Activated effector memory CD4-positive, alpha-beta T cell treated with anti-CD3 and anti-CD28 coated beads, Interleukin-2, amount 50 U/mL, for 16 hours (primary cell): Measurements from ENCODE around the gene ITPR2.
"Not testable (repeated sequence)": the region's sequence is repeated elsewhere in the genome, so short reads cannot be mapped to it uniquely, and the experiment has no call there.

Source experiments
- DNase-seq: peaks from one replicate; pipeline ENCODE4 v3.0.0-alpha.2; 2020

Gene ITPR2

GRCh38 chr12:26848156-26848825 lies 15.3 kb upstream of the ITPR2 start:
- no peak for DNase-seq

DNA sequence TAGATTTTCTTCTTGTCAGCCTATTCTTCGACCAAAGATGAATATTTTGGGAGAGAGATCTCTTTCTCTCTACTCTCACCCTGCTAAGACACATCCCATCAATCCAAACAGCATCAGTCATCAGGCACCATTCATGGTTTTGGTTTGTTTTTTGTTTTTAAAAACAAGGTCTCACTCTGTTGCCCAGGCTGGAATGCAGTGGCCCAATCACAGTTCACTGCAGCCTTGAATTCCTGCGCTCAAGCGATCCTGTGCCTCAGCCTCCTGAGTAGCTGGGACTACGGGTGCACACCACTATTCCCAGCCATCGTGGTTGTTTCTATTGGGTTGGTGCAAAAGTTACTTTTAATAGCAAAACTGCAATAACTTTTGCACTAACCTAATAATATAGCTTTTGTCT lies 14.4 kb upstream of the ITPR2 start:
- DNase-seq = no peak

DNA sequence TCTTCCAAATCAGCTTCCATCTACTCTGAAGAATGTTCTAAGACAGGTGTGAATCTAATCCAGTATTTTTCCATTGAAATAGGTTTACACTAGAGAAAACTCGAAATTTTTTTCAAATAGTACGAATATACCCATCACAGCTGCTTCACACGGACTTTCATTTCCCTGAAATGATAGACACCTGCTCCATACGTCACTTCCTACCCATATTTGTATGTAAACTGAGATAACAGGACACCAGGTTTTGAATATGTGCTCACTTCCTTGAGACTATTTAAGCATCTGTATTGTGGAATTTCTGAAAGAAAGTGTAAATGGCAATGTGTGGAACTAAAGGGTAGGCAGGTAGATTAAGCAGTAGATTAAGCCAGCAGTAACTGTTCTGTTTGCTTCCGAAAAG lies 13.4 kb upstream of the ITPR2 start:
- no peak for DNase-seq

DNA sequence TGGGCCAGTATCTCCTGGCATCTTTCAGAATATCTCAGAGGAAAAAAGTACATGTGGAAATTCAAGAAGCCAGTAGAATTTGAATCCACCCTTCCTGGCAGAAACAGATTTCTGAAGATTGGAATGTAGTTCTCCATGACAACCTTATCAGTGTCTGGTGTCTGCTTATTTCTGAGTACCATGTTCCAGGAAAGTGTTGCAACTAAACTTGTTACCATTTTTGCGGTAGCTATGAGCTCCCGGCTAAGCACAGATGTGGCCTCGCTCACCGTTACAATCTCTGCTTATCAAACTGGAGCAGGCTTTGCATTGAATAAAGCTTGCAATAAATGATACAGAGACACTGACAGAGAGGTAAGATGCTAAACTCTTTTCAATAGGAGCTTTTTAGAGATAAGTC lies 13.0 kb upstream of the ITPR2 start:
- DNase-seq = no peak

- no peak for DNase-seq
Observed at GRCh38 chr12:26845057-26845666, 12.2 kb upstream of the ITPR2 start.

GRCh38 chr12:26843311-26843710 lies 10.3 kb upstream of the ITPR2 start:
- DNase-seq = no peak

DNA sequence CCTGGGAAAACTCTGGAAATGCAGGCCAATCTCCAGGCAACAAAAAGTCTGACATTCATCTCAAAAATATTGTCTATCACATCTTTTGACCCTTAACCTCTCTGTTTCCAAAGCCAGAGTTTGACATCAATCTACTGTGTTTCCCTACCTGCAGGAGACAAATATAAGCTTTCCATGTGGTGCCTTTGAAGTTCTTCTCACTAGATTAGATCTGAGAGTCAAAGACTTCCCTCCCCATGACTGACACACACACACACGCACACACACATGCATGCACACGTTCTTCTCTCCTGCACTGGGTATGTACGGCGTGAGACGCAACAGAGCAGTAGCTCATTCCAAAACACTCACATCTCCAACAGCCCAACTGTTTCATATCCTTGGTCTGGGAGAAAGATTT lies 8.1 kb upstream of the ITPR2 start:
- no peak for DNase-seq

DNA sequence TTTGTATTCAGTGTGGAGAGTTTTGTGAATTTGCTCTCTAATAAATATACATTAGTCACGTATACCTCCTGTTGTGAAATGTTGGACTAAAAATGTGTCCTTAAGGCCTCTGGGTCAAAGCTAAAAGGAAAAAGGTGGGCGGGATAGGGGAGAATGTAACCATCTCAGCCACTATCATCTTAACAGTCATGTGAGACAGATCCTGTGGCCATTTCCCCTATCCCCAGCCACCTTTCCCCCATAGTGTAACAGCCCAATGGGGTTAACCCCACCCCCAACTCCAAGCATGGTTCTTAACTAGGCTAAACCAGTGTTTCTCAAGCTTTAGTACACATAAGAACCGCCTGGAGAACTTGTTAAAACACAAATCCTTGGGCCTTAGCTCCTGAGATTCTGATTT lies 6.5 kb upstream of the ITPR2 start:
- DNase-seq = no peak

GRCh38 chr12:26838888-26839416 lies 6.0 kb upstream of the ITPR2 start:
- DNase-seq = no peak

DNA sequence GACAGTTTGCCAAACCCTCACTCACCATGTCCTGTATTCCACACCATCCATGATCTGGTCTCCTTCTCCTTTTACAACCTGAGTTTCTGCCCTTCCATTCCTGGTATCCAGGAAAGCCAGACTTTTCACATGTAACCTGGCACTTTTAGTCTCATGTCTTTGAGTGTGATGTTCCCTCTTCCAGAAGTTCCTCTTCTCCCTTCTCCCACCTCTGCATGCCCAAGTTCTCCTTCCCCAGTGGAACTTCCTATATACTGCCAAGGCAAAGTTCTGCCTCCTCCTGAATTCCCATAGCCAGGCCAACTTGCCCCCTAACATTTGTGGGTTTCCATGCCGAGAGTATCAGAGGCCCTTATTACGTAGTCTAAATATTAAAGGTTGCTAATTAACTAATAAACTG lies 3.2 kb upstream of the ITPR2 start:
- DNase-seq = no peak

GRCh38 chr12:26834503-26835060 lies 1.6 kb upstream of the ITPR2 start:
- DNase-seq = not testable (repeated sequence)

- peak; percentile 73 for DNase-seq
Observed at GRCh38 chr12:26833743-26834490, 923 bp upstream of the ITPR2 start.

- DNase-seq = peak; percentile 85
Observed at GRCh38 chr12:26831951-26832821, 808 bp downstream of the ITPR2 start.

GRCh38 chr12:26830783-26831551 lies 2.0 kb downstream of the ITPR2 start:
- no peak for DNase-seq

GRCh38 chr12:26830363-26830762 lies 2.6 kb downstream of the ITPR2 start:
- no peak for DNase-seq

DNA sequence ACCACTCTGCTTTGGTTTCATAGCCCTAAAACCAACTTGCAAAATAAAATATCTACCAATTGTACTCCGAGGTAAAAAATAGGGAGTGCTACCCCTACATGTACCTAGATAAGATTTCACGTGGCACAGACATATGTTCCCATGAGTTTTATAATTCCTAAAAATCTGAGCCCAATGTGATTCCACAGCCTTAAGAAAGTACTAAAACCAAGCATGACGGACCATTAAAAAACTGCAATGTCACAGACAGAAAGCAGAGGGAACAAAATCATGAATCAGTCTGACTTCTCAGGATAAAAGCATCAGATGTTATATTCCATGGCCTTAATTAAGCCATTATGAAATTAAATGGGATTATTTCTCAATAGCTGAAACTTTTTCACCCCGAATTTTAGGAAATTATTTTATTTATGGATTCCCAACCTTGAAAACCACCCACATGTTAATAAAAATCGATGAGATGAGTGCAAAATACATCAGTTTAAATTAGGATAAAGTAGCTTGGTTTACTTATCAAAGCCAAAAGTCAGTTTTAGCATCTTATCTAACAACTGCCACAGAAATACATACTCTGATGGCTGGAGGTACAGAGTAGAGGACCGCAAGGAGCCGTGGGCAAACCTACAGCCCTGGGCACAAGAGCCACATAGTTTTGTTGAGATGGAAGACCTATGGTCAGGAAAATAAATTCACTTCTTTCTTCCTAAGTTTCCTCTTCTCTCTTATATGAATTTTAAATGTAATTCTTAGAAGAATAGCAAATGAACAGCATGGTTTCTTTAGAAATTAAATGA lies 4.5 kb downstream of the ITPR2 start:
- no peak for DNase-seq

GRCh38 chr12:26826437-26826836 lies 6.6 kb downstream of the ITPR2 start:
- no peak for DNase-seq

DNA sequence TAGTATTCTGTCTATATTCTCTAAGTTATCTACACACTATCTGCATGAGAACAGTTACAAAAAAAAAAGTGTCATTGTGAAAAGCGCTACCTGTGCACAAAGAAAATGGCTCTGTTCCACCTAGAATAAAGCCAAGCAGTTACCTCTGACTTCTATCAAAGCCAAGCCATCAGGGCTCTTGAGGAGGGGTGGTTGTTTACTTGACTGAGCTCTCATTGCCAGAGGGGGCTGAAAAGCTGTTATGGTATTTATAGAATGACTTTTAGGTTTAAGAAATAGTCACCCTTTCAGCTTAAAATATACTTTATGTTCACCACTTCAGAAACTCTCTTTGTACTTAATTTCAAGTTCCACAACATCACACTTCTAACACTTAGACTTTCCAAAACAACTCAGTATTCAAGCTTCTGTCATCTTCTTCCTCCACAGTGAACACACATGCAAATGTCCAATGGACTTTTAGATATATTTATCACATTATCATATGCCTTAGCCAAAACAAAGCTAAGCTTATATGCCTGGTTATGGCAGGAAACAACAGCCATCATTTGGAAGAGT lies 7.5 kb downstream of the ITPR2 start:
- no peak for DNase-seq

DNA sequence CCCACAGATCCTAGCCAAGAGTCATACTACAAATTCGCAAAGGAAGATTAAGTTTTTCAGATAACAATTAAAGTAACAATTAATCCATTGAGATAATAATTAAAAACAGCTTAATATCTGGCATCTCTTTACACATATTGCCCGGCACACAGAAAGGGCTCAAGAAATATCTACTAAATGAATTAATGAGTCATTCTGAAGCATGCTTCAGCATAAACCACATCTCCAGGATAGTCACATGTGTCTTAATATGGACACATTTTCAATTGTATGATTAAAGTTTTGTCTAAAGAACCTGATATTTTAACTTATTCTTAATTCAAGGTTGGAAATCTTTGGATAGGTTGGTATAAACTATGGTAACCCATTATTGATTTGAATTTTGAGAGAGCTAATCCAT lies 9.6 kb downstream of the ITPR2 start:
- no peak for DNase-seq

GRCh38 chr12:26822026-26822425 lies 11.0 kb downstream of the ITPR2 start:
- no peak for DNase-seq
